ENCODE measurements around the gene METTL6. TPM values are rescaled to one million over a fixed set of nuclear protein-coding genes. Genes with fewer than 3 reads are reported as not detected.

Gene METTL6
- total RNA-seq, 1 experiment from 2014 or later = 25.6 TPM

GRCh38 chr3:15453991-15454625 lies 26.8 kb upstream of the METTL6 start:
- Histone ChIP-seq H2BK15ac (ENCODE audit: low read depth, low read length) (no peak overlapping the region), H2BK5ac (ENCODE audit: insufficient read length, low read length) (no peak overlapping the region), H4K8ac (replicated peaks; ENCODE audit: insufficient read length, low read depth, low read length) (no peak overlapping the region), H2BK12ac (ENCODE audit: insufficient read length, low read depth, low read length) (no peak overlapping the region), H4K91ac (ENCODE audit: insufficient read length, low read depth, low read length) (no peak overlapping the region), H3K9me3 (ENCODE audit: control insufficient read depth, low read depth, low read length) (no peaks in the 10 kb centered on the region), H3K14ac (ENCODE audit: insufficient read depth, low read length) (no peak overlapping the region; the same call in 1 of the 2 replicates), H2BK120ac (ENCODE audit: low read depth, low read length, poor library complexity, severe bottlenecking) (no peak overlapping the region), H3K27me3 (ENCODE audit: insufficient read depth, low read length) (no peaks in the 10 kb centered on the region), H2AFZ (ENCODE audit: low read length) (no peak overlapping the region), H3K79me2 (ENCODE audit: insufficient read depth, low read length) (no peaks in the 10 kb centered on the region), H3K4ac (ENCODE audit: low read depth, low read length) (no peak overlapping the region), H3T11ph (ENCODE audit: low read length) (no peak overlapping the region), H2AK5ac (ENCODE audit: insufficient read length, low read length) (no peak overlapping the region), H3K18ac (ENCODE audit: insufficient read length, low read depth, low read length) (no peak overlapping the region), H3K56ac (ENCODE audit: insufficient read length, low read depth, low read length) (no peak overlapping the region), H3K79me1 (ENCODE audit: insufficient read depth, low read depth, low read length, poor library complexity, severe bottlenecking) (no peaks in the 10 kb centered on the region), H4K5ac (ENCODE audit: insufficient read length, low read depth, low read length) (no peak overlapping the region), H4K20me1 (ENCODE audit: control insufficient read depth, insufficient read depth, insufficient read length) (no peaks in the 10 kb centered on the region), H3K4me1 (ENCODE audit: insufficient read depth, low read length) (no peaks in the 10 kb centered on the region), H2BK20ac (ENCODE audit: low read depth, low read length, poor library complexity, severe bottlenecking) (no peak overlapping the region), H3K23me2 (ENCODE audit: insufficient read length, low read depth, low read length, poor library complexity, severe bottlenecking) (no peaks in the 10 kb centered on the region), H3K23ac (ENCODE audit: insufficient read length, low read depth, low read length) (no peak overlapping the region), H3K4me2 (ENCODE audit: insufficient read depth, insufficient read length, low read length) (no peak overlapping the region), H3K9ac (ENCODE audit: extremely low read depth, insufficient read length, low read length) (no peak overlapping the region), H3K27ac (ENCODE audit: insufficient read length, low read depth, low read length) (no peak overlapping the region)
- no peak overlapping the region; a peak in 1 of 7 replicates for H3K27ac Mint-ChIP-seq
- no CpG with 5 or more reads among the region's 9 CpGs for WGBS (ENCODE audit: extremely low coverage, insufficient read length, low lambda C conversion rate)
- TF ChIP-seq CTCF (conservative IDR thresholded peaks at IDR 0.05) = no peak
- DNase-seq = no peak
- H3K9me3 Mint-ChIP-seq = no peaks in the 10 kb centered on the region
- H3K27me3 Mint-ChIP-seq (ENCODE audit: low read depth) = no peaks in the 10 kb centered on the region; the same call in 1 of the 2 replicates
- H3K4me3 Mint-ChIP-seq = no peak overlapping the region
- no peaks in the 10 kb centered on the region for H3K36me3 Mint-ChIP-seq (ENCODE audit: insufficient read depth in 1 of 3, low read depth in 3 of 3)
- peaks cover under 1% of the 10 kb centered on the region in 2 experiments; a peak in 1 of 4 replicates for H3K4me1 Mint-ChIP-seq
